ENCODE results near the gene CDKAL1. TPM values are rescaled to one million over a fixed set of nuclear protein-coding genes. Genes with fewer than 3 reads are reported as not detected.

Gene CDKAL1
- total RNA-seq, 1 experiment from 2014 or later, result 20.6 TPM

- TF ChIP-seq E2F4 (CRISPR knock-in tag; IDR thresholded peaks at IDR 0.05; ENCODE audit: borderline replicate concordance, low read depth) (no peak), NR3C1 (CRISPR knock-in tag; conservative IDR thresholded peaks at IDR 0.05; ENCODE audit: low read depth) (no peak), MYBL2 (CRISPR knock-in tag; IDR thresholded peaks at IDR 0.05) (no peak), PRRX2 (CRISPR knock-in tag; IDR thresholded peaks at IDR 0.05) (no peak), GRHL2 (CRISPR knock-in tag; IDR thresholded peaks at IDR 0.05; ENCODE audit: insufficient replicate concordance, severe bottlenecking) (no peak), IRF2 (CRISPR knock-in tag; IDR thresholded peaks at IDR 0.05; ENCODE audit: borderline replicate concordance, low read depth) (no peak), ZNF121 (CRISPR knock-in tag; IDR thresholded peaks at IDR 0.05) (no peak), ZBTB21 (CRISPR knock-in tag; IDR thresholded peaks at IDR 0.05; ENCODE audit: borderline replicate concordance) (no peak), KAT7 (CRISPR knock-in tag; IDR thresholded peaks at IDR 0.05; ENCODE audit: borderline replicate concordance) (no peak), CREB1 (CRISPR knock-in tag; IDR thresholded peaks at IDR 0.05) (no peak)
Observed at GRCh38 chr6:20841806-20842205, 307.5 kb downstream of the CDKAL1 start (continued).

- Mint-ChIP-seq H3K4me1 (peaks cover 14% of the 10 kb centered on the region), H3K9me3 (no peaks in the 10 kb centered on the region), H3K27ac (no peak overlapping the region), H3K4me3 (no peak overlapping the region), H3K36me3 (no peaks in the 10 kb centered on the region), H3K27me3 (ENCODE audit: low read depth) (no peaks in the 10 kb centered on the region)
- CTCF ChIA-PET, result no interaction called here
- TF ChIP-seq HMGA2 (CRISPR knock-in tag; IDR thresholded peaks at IDR 0.05) (no peak), CDX4 (CRISPR knock-in tag; IDR thresholded peaks at IDR 0.05; ENCODE audit: borderline replicate concordance) (no peak), MAX (CRISPR knock-in tag; IDR thresholded peaks at IDR 0.05) (no peak), ZNF219 (CRISPR knock-in tag; IDR thresholded peaks at IDR 0.05; ENCODE audit: borderline replicate concordance) (no peak)
- ATAC-seq (no peak), DNase-seq (ENCODE audit: low spot score) (no peak)
- POLR2A ChIA-PET, result no interaction called here
Observed at GRCh38 chr6:20845592-20845991, 311.3 kb downstream of the CDKAL1 start.

GRCh38 chr6:20846602-20847028 is 312.4 kb downstream of the CDKAL1 start:
- TF ChIP-seq ZNF423 (CRISPR knock-in tag; IDR thresholded peaks at IDR 0.05) (no peak), PRRX2 (CRISPR knock-in tag; IDR thresholded peaks at IDR 0.05) (no peak), NR2C2 (CRISPR knock-in tag; IDR thresholded peaks at IDR 0.05) (no peak), ZNF671 (CRISPR knock-in tag; IDR thresholded peaks at IDR 0.05) (no peak)
- CTCF ChIA-PET, result no interaction called here
- POLR2A ChIA-PET, result no interaction called here
- no peak for ATAC-seq
- no peaks in the 10 kb centered on the region for H3K27me3 Mint-ChIP-seq (ENCODE audit: low read depth)
- DNase-seq (ENCODE audit: low spot score), result no peak
- no peaks in the 10 kb centered on the region for H3K9me3 Mint-ChIP-seq
- H3K27ac Mint-ChIP-seq, result 0 out of 2 replicates have a peak overlapping the region, but pooled peaks have one; percentile 57
- H3K4me1 Mint-ChIP-seq, result peaks cover 18% of the 10 kb centered on the region
- no peaks in the 10 kb centered on the region for H3K36me3 Mint-ChIP-seq
- no peak overlapping the region for H3K4me3 Mint-ChIP-seq

GRCh38 chr6:20847904-20848303 is 313.6 kb downstream of the CDKAL1 start:
- no peaks in the 10 kb centered on the region for H3K27me3 Mint-ChIP-seq (ENCODE audit: low read depth)
- no peaks in the 10 kb centered on the region for H3K9me3 Mint-ChIP-seq
- ChIA-PET CTCF (no interaction called here), POLR2A (no interaction called here)
- peaks cover 18% of the 10 kb centered on the region for H3K4me1 Mint-ChIP-seq
- ATAC-seq (no peak), DNase-seq (ENCODE audit: low spot score) (no peak)
- H3K4me3 Mint-ChIP-seq, result no peak overlapping the region
- TF ChIP-seq ATF6 (CRISPR knock-in tag; IDR thresholded peaks at IDR 0.05) (no peak), ZNF423 (CRISPR knock-in tag; IDR thresholded peaks at IDR 0.05) (no peak), FOXP1 (CRISPR knock-in tag; IDR thresholded peaks at IDR 0.05; ENCODE audit: borderline replicate concordance) (no peak), CBFB (CRISPR knock-in tag; IDR thresholded peaks at IDR 0.05; ENCODE audit: low read depth) (no peak), GRHL2 (CRISPR knock-in tag; IDR thresholded peaks at IDR 0.05; ENCODE audit: insufficient replicate concordance, severe bottlenecking) (no peak), ERG (CRISPR knock-in tag; IDR thresholded peaks at IDR 0.05) (no peak), CDX4 (CRISPR knock-in tag; IDR thresholded peaks at IDR 0.05; ENCODE audit: borderline replicate concordance) (no peak), SP1 (CRISPR knock-in tag; conservative IDR thresholded peaks at IDR 0.05) (no peak)
- H3K27ac Mint-ChIP-seq, result 0 out of 2 replicates have a peak overlapping the region, but pooled peaks have one; percentile 57
- no peaks in the 10 kb centered on the region for H3K36me3 Mint-ChIP-seq
